H1 (cell line): Measurements from ENCODE around the gene PHF14. TPM values are rescaled to one million over a fixed set of nuclear protein-coding genes. Genes with fewer than 3 reads are reported as not detected.

ENCODE experiments used
- CBX5 ChIP-seq: fragments of 300-800, 300-1000 bp; sonication (generic); IDR thresholded peaks from 2 replicates; pipeline ENCODE4 v1.7.1; 2016; ENCODE audit warnings: antibody characterized with exemption, low read length, low read depth
- CHD7 ChIP-seq: fragments of 300-600 bp; sonication (generic); IDR thresholded peaks from 2 replicates; pipeline ENCODE4 v1.7.1; 2012; ENCODE audit warnings: low read length, moderate library complexity, mild to moderate bottlenecking, inconsistent platforms; ENCODE audit not compliant: insufficient replicate concordance
- CTCF ChIP-seq, 3 experiments: IDR thresholded peaks; 1 replicate in 2 of 3; 2 replicates in 1 of 3; pipeline versions ENCODE4 v1.5.1 to v1.6.1; 2011; ENCODE audit warnings: low read length in 3 of 3, mild to moderate bottlenecking in 3 of 3, inconsistent platforms in 2 of 3, low read depth in 1 of 3, moderate library complexity in 1 of 3; ENCODE audit not compliant: insufficient read depth in 1 of 3; ENCODE audit errors: control extremely low read depth in 1 of 3
- SP1 ChIP-seq: IDR thresholded peaks from 2 replicates; pipeline ENCODE4 v1.6.1; 2011; ENCODE audit warnings: low read depth, low read length
- polyA plus RNA-seq, 7 experiments: library from polyadenylated mRNA; depleted of rRNA in 3 of 7; stranded (reverse) in 5 of 7; unstranded in 2 of 7; fragments of >200 nt in 5 of 7; fragments of 200-250 nt in 2 of 7; gene quantifications; 1 replicate in 5 of 7; 2 replicates in 1 of 7; 4 replicates in 1 of 7; pipeline versions ENCODE4 v1.2.1 to v1.2.3, GENCODE V29; 2011 to 2013; ENCODE audit warnings: missing spikeins in 2 of 7, mixed read lengths in 2 of 7
- total RNA-seq: library from RNA; stranded (reverse); fragmentation: NEBNext Ultra II Directional; extraction: Animal tissue kit (Norgen Biotek cat#: 25700); gene quantifications from 2 replicates; pipeline ENCODE4 v1.2.1, GENCODE V29; 2021

Gene PHF14
- total and polyA plus RNA-seq, 2 of the 8 experiments (the other 6 are each of a cell fraction or from before 2014, with no cell fraction given) = 17.9 to 70.6 TPM

GRCh38 chr7:11006291-11006690 is 32.6 kb downstream of the PHF14 start (continued):
- no peak for TF ChIP-seq CHD7
- no peak for TF ChIP-seq CBX5
- TF ChIP-seq SP1 = no peak
- TF ChIP-seq CTCF (IDR thresholded peaks at IDR 0.05; ENCODE audit: control extremely low read depth in 1 of 3, insufficient read depth in 1 of 3, low read depth in 1 of 3, low read length in 3 of 3) = no peak
- TF ChIP-seq, all 59 proteins: peak for 0
